CD14-positive monocyte (primary cell): ENCODE results near the gene HIGD1A. TPM values are rescaled to one million over a fixed set of nuclear protein-coding genes. Genes with fewer than 3 reads are reported as not detected.

Experiments
- DNase-seq, 3 donors: peaks; one replicate each; pipeline ENCODE4 v3.0.0-alpha.2; 2011 to 2022
- H2AFZ ChIP-seq: 2 replicates; pipeline ENCODE4 v1.6.0; 2012; ENCODE audit warnings: mild to moderate bottlenecking, low read depth, low read length, inconsistent platforms; ENCODE audit not compliant: insufficient read depth, poor library complexity, severe bottlenecking
- H3K27ac ChIP-seq, 2 donors: 1 replicate in 1 of 2; 2 replicates in 1 of 2; pipeline ENCODE4 v1.5.1; 2012 to 2013; ENCODE audit warnings: low read length in 2 of 2, control low read depth in 1 of 2, inconsistent platforms in 1 of 2, low read depth in 1 of 2, mild to moderate bottlenecking in 1 of 2
- H3K27me3 ChIP-seq, 2 donors: one replicate each; pipeline versions ENCODE4 v1.6.0 to v1.6.1; 2011 to 2013; ENCODE audit warnings: low read length in 2 of 2; ENCODE audit not compliant: control insufficient read depth in 2 of 2, insufficient read depth in 2 of 2
- H3K36me3 ChIP-seq, 2 donors: replicated peaks in 1 of 2; 1 replicate in 1 of 2; 2 replicates in 1 of 2; pipeline versions ENCODE4 v1.5.1 to v1.6.1; 2012 to 2013; ENCODE audit warnings: low read length in 2 of 2, control low read depth in 1 of 2, inconsistent platforms in 1 of 2, mild to moderate bottlenecking in 1 of 2; ENCODE audit not compliant: insufficient read depth in 2 of 2, control insufficient read depth in 1 of 2
- H3K4me1 ChIP-seq, 2 donors: 1 replicate in 1 of 2; 2 replicates in 1 of 2; pipeline versions ENCODE4 v1.5.1 to v1.6.1; 2012 to 2013; ENCODE audit warnings: low read length in 2 of 2, control low read depth in 1 of 2, inconsistent platforms in 1 of 2, mild to moderate bottlenecking in 1 of 2, moderate library complexity in 1 of 2; ENCODE audit not compliant: insufficient read depth in 2 of 2, control insufficient read depth in 1 of 2
- H3K4me2 ChIP-seq: replicated peaks from 2 replicates; pipeline ENCODE3; 2012; ENCODE audit warnings: low read length, moderate library complexity, mild to moderate bottlenecking; ENCODE audit not compliant: poor library complexity, severe bottlenecking; ENCODE audit errors: extremely low read depth
- H3K4me3 ChIP-seq, 3 experiments: fragments of 200-600 bp in 1 of 3; sonication (generic) in 1 of 3; replicated peaks in 1 of 3; 1 replicate in 2 of 3; 2 replicates in 1 of 3; pipeline ENCODE4 v1.5.1; 2011 to 2013; ENCODE audit warnings: low read length in 3 of 3, mild to moderate bottlenecking in 3 of 3, control low read depth in 2 of 3, low read depth in 2 of 3, inconsistent platforms in 1 of 3, moderate library complexity in 1 of 3
- H3K79me2 ChIP-seq: 2 replicates; pipeline ENCODE4 v1.6.0; 2012; ENCODE audit warnings: mild to moderate bottlenecking, control low read depth, inconsistent platforms, low read length, moderate library complexity; ENCODE audit not compliant: insufficient read depth
- H3K9ac ChIP-seq: 2 replicates; pipeline ENCODE4 v1.6.0; 2017; ENCODE audit warnings: low read length, mild to moderate bottlenecking; ENCODE audit not compliant: insufficient read depth, poor library complexity, severe bottlenecking
- H3K9me3 ChIP-seq, 2 donors: replicated peaks in 1 of 2; 1 replicate in 1 of 2; 2 replicates in 1 of 2; pipeline versions ENCODE4 v1.5.1 to v1.6.1; 2012 to 2013; ENCODE audit warnings: low read length in 2 of 2, control low read depth in 1 of 2; ENCODE audit not compliant: control insufficient read depth in 1 of 2, insufficient read depth in 1 of 2
- H4K20me1 ChIP-seq: 2 replicates; pipeline ENCODE4 v1.6.0; 2012; ENCODE audit warnings: mild to moderate bottlenecking, low read length, control low read depth, moderate library complexity; ENCODE audit not compliant: insufficient read depth
- H3K27ac Mint-ChIP-seq, 7 donors: one replicate each; pipeline ENCODE4 v1.8.0; 2020; ENCODE audit warnings: mild to moderate bottlenecking in 7 of 7, mixed read lengths in 7 of 7, moderate library complexity in 6 of 7, inconsistent platforms in 2 of 7
- H3K27me3 Mint-ChIP-seq, 3 donors: one replicate each; pipeline ENCODE4 v1.8.0; 2021 to 2022; ENCODE audit warnings: low read depth in 3 of 3, mild to moderate bottlenecking in 3 of 3, mixed read lengths in 3 of 3, moderate library complexity in 3 of 3, inconsistent platforms in 1 of 3
- H3K36me3 Mint-ChIP-seq, 2 donors: one replicate each; pipeline ENCODE4 v1.8.0; 2020; ENCODE audit warnings: mixed read lengths in 2 of 2, inconsistent platforms in 1 of 2, mild to moderate bottlenecking in 1 of 2
- H3K4me1 Mint-ChIP-seq: one replicate; pipeline ENCODE4 v1.8.0; 2020; ENCODE audit warnings: mild to moderate bottlenecking, mixed read lengths
- H3K4me3 Mint-ChIP-seq, 2 donors: one replicate each; pipeline ENCODE4 v1.8.0; 2020; ENCODE audit warnings: mild to moderate bottlenecking in 2 of 2, mixed read lengths in 2 of 2, moderate library complexity in 1 of 2
- H3K9me3 Mint-ChIP-seq, 7 donors: one replicate each; pipeline ENCODE4 v1.8.0; 2020 to 2022; ENCODE audit warnings: mixed read lengths in 7 of 7, mild to moderate bottlenecking in 6 of 7, moderate library complexity in 6 of 7, inconsistent platforms in 2 of 7
- CTCF ChIP-seq: fragments of 200-600 bp; IDR thresholded peaks from one replicate; pipeline ENCODE4 v1.8.0; 2022; ENCODE audit warnings: antibody characterized with exemption, mild to moderate bottlenecking
- WGBS: methylation state at CpG from one replicate; pipeline ENCODE4 v1.1.5; 2013; ENCODE audit warnings: missing lambda C conversion rate; ENCODE audit not compliant: insufficient coverage; 5-methylcytosine and 5-hydroxymethylcytosine counted together
- intact Hi-C, 2 donors: fragments of 100-400 bp; cut with micrococcal nuclease; formaldehyde crosslinking; loops; one replicate each; pipeline versions ENCODE4 v1.15.0 to v1.15.1; 2023
- polyA plus RNA-seq, 3 donors: library from polyadenylated mRNA; depleted of rRNA in 1 of 3; unstranded in 2 of 3; stranded (reverse) in 1 of 3; fragments of 300-500 nt in 2 of 3; fragments of >200 nt in 1 of 3; fragmentation: Illumina TruSeq in 2 of 3; gene quantifications; 1 replicate in 2 of 3; 2 replicates in 1 of 3; pipeline ENCODE4 v1.2.3, GENCODE V29; 2012 to 2021

The HIGD1A gene
- polyA plus RNA-seq, 3 donors, result 34.8 to 115 (median 104) TPM

- no peak overlapping the region for H2AFZ ChIP-seq
- no peak for TF ChIP-seq CTCF
- H3K27me3 Mint-ChIP-seq, result peaks cover 1 to 10% (median 5%) of the 10 kb centered on the region in 3 donors
- H3K4me2 ChIP-seq, result no peak overlapping the region
- H3K9ac ChIP-seq, result no peak overlapping the region
- H3K4me1 ChIP-seq, result no peaks in the 10 kb centered on the region
- no peak overlapping the region for H3K4me3 Mint-ChIP-seq
- no peak for DNase-seq
- no peaks in the 10 kb centered on the region for H3K36me3 ChIP-seq
- H3K27ac ChIP-seq, result no peak overlapping the region
- H3K79me2 ChIP-seq, result no peaks in the 10 kb centered on the region
- H3K27ac Mint-ChIP-seq, result no peak overlapping the region
- no peaks in the 10 kb centered on the region for H4K20me1 ChIP-seq
- H3K36me3 Mint-ChIP-seq, result no peaks in the 10 kb centered on the region
- peaks cover 0 to 2% (median 0%) of the 10 kb centered on the region in 7 donors for H3K9me3 Mint-ChIP-seq
- intact Hi-C loops, result no loop called here
- no peaks in the 10 kb centered on the region for H3K9me3 ChIP-seq
- no peak overlapping the region for H3K4me3 ChIP-seq
- no CpG with 5 or more reads among the region's 4 CpGs for WGBS
- H3K27me3 ChIP-seq, result no peaks in the 10 kb centered on the region
- peaks cover 4% of the 10 kb centered on the region for H3K4me1 Mint-ChIP-seq
Measured at GRCh38 chr3:42827654-42828053, 23.4 kb upstream of the HIGD1A start.

GRCh38 chr3:42827023-42827422 is 22.7 kb upstream of the HIGD1A start:
- Mint-ChIP-seq H3K27me3 (peaks cover 1 to 10% (median 5%) of the 10 kb centered on the region in 3 donors), H3K4me3 (no peak overlapping the region), H3K36me3 (no peaks in the 10 kb centered on the region), H3K9me3 (peaks cover 0 to 2% (median 0%) of the 10 kb centered on the region in 7 donors), H3K4me1 (peaks cover 4% of the 10 kb centered on the region), H3K27ac (no peak overlapping the region)
- intact Hi-C loops, result no loop called here
- no peak overlapping the region for H2AFZ ChIP-seq
- no peak overlapping the region for H3K4me3 ChIP-seq
- DNase-seq, result no peak
- no peak overlapping the region for H3K4me2 ChIP-seq
- H3K9me3 ChIP-seq, result no peaks in the 10 kb centered on the region
- TF ChIP-seq CTCF, result no peak
- no peaks in the 10 kb centered on the region for H3K79me2 ChIP-seq
- no peak overlapping the region for H3K9ac ChIP-seq
- no peaks in the 10 kb centered on the region for H3K27me3 ChIP-seq
- H3K4me1 ChIP-seq, result no peaks in the 10 kb centered on the region
- H3K27ac ChIP-seq, result no peak overlapping the region
- no peaks in the 10 kb centered on the region for H4K20me1 ChIP-seq
- H3K36me3 ChIP-seq, result no peaks in the 10 kb centered on the region
